LNCAP (cell line): ENCODE data around the gene IRF1.

Source experiments
- CTCF ChIP-seq: fragments of 450-650 bp; IDR thresholded peaks from 2 replicates; pipeline ENCODE4 v1.5.1; 2017; ENCODE audit warnings: mild to moderate bottlenecking

IRF1 gene

GRCh38 chr5:132447196-132447595 lies 43.4 kb downstream of the IRF1 start:
- no peak for TF ChIP-seq CTCF

GRCh38 chr5:132446621-132447020 lies 44.0 kb downstream of the IRF1 start:
- no peak for TF ChIP-seq CTCF

GRCh38 chr5:132445930-132446329 lies 44.6 kb downstream of the IRF1 start:
- no peak for TF ChIP-seq CTCF

GRCh38 chr5:132445640-132445923 lies 45.0 kb downstream of the IRF1 start:
- TF ChIP-seq CTCF = no peak

- TF ChIP-seq CTCF = no peak
These were observed 45.5 kb downstream of the IRF1 start for GRCh38 chr5:132444841-132445639.

- TF ChIP-seq CTCF = no peak
These were observed 46.5 kb downstream of the IRF1 start for GRCh38 chr5:132444061-132444460.

- no peak for TF ChIP-seq CTCF
These were observed 51.0 kb downstream of the IRF1 start for GRCh38 chr5:132439521-132440089.
